SHP77 (cell line): Measurements from ENCODE around the gene JADE2.
"Not testable (repeated sequence)": the region's sequence is repeated elsewhere in the genome, so short reads cannot be mapped to it uniquely, and the experiment has no call there.

ENCODE experiments used
- DNase-seq, 2 experiments: peaks; one replicate each; lab custom pipeline; 2025; lab: John Stamatoyannopoulos, UW

JADE2 gene

GRCh38 chr5:134552301-134552700 lies 26.8 kb downstream of the JADE2 start:
- no peak for DNase-seq

- not testable (repeated sequence) for DNase-seq
Observed at GRCh38 chr5:134552716-134553115, 27.2 kb downstream of the JADE2 start.

DNA sequence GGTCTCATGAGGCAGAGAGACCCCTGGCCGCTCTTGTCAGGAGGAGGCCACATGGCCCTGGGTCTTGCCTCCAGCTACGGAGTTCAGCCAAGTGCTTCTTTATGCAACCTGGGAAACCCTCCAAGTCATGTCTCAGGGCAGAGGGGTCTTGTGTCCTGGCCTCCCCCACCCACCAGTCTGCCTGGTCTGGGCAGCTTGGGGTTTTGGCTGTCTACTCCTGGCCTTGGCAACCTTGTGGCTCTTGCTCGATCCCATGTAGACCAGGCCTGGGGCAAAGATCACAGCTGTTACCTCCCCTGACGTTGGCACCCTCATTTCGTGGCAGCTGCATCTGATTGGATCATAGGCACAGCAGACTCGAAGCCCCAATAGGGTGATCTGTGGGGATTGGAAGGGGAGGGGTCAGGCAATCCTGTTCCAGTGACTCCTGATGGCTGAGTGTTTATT lies 28.4 kb downstream of the JADE2 start:
- DNase-seq, result no peak

- peak in 1 of 2 experiments; percentile 44 for DNase-seq
Observed at GRCh38 chr5:134554319-134555222, 29.1 kb downstream of the JADE2 start.

- DNase-seq, result no peak
Observed at GRCh38 chr5:134555223-134555889, 29.9 kb downstream of the JADE2 start.

DNA sequence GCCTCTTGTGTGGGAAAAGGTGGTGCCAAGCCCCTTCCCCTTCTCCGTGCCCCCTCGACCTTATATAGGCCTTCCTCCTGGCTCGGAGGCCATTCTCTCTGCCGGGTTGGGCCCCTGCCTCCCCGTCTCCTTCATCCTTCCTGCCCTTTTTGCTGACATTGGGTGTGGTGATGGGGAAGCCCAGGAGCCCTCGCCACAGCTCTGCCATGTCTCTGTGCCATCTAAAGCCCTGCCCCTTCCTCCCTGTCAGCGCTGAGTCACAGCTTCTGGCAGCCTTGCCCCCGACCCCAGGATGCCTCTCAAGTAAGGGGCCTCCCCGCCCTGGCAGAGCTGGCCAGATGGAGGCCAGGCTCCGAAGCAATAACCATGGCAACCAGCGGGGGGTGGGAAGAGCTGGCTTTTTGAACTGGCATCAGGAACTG lies 30.4 kb downstream of the JADE2 start:
- peak in 1 of 2 experiments; percentile 36 for DNase-seq

DNA sequence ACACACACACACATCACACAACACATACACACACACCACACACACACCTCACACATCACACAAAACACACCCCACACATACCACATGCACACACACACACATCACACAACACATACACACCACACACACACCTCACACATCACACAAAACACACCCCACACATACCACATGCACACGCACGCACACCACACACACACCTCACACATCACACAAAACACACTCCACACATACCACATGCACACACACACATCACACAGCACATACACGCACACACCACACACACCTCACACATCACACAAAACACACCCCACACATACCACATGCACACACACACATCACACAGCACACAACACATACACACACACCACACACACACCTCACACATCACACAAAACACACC lies 31.1 kb downstream of the JADE2 start:
- not testable (repeated sequence) for DNase-seq

- no peak for DNase-seq
Observed at GRCh38 chr5:134556994-134557393, 31.5 kb downstream of the JADE2 start.

DNA sequence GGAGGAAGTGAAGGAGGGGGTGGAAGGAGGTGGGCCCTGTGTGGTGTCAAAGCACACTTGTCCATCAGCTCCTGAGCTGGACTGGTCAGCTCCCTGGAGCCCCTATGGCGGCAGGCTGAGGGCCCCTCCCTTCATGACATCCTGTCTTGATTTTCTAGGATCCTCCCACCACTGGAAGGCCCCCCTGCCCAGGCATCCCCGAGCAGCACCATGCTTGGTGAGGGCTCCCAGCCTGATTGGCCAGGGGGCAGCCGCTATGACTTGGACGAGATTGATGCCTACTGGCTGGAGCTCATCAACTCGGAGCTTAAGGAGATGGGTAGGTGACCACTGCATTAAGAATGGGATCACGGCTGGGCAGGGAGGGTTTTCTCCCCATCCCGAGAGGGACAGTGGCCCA lies 34.2 kb downstream of the JADE2 start:
- DNase-seq, result no peak

DNA sequence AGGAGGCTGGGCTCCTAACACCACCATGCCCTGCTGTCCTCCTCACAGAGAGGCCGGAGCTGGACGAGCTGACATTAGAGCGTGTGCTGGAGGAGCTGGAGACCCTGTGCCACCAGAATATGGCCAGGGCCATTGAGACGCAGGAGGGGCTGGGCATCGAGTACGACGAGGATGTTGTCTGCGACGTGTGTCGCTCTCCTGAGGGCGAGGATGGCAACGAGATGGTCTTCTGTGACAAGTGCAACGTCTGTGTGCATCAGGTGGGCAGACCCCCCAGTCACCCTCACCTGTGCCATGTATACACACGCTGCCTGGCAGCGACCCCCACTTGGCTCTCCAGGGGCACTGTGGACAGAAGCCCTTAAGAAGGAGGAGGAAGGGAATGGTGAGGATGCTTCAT lies 35.2 kb downstream of the JADE2 start:
- no peak for DNase-seq

DNA sequence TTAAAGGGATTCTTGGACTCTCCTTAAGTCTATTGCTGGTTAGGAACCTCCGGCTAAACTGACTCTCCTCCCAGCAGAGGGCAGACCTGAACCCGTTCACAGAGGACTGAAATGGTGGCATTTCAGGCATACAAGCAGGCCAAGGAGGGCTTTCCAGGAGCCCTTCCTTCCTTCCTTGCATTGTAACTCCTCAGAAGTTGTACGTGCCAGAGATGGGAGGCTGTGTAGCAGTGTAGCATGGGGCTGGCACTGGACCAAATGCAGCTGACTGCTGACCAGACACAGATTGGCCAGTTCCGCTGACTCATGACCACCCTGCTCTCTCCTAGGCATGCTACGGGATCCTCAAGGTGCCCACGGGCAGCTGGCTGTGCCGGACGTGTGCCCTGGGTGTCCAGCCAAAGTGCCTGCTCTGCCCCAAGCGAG lies 36.4 kb downstream of the JADE2 start:
- peak in 1 of 2 experiments; percentile 28 for DNase-seq

GRCh38 chr5:134563221-134563620 lies 37.8 kb downstream of the JADE2 start:
- DNase-seq, result no peak

GRCh38 chr5:134563962-134564361 lies 38.5 kb downstream of the JADE2 start:
- DNase-seq, result no peak

DNA sequence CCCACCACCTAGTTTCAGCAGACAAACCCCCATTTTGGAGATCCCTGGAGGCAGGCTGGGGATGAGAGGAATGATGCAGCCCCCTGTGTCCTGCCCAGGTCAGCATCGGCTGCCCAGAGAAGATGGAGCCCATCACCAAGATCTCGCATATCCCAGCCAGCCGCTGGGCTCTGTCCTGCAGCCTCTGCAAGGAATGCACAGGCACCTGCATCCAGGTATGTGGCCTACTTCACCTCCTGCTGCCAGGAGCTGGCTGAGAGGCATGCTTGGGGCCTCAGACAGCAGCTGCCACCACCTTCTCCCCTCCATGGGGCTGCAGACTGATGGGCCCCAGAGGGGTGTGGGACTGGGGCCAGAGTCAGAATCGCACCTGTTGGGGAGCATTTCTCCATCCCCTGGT lies 38.9 kb downstream of the JADE2 start:
- no peak for DNase-seq

DNA sequence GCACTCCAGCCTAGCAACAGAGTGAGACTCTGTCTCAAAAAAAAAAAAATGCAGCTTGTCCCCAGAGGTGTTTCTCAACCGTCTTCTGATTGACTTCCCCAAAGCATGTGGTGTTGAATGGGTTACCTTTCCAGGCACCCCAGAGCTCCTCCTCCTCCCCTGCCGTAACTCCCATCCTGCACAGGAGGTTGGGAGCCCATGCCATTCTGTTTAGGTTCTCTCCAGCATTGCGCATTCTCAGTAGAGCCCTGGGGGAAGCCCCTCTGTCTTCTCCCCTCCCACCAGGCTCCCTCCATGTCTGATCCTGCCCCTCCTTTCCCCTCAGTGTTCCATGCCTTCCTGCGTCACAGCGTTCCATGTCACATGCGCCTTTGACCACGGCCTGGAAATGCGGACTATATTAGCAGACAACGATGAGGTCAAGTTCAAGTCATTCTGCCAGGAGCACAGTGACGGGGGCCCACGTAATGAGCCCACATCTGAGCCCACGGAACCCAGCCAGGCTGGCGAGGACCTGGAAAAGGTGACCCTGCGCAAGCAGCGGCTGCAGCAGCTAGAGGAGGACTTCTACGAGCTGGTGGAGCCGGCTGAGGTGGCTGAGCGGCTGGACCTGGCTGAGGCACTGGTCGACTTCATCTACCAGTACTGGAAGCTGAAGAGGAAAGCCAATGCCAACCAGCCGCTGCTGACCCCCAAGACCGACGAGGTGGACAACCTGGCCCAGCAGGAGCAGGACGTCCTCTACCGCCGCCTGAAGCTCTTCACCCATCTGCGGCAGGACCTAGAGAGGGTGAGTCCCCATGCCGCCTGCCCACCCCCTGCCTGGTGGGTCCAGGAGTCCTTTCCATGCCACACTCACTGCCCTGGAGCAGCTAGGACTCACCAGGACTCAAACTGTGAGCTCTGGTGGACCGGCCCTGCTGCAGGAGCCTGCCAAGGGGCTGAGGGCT lies 40.6 kb downstream of the JADE2 start:
- DNase-seq, result no peak

DNA sequence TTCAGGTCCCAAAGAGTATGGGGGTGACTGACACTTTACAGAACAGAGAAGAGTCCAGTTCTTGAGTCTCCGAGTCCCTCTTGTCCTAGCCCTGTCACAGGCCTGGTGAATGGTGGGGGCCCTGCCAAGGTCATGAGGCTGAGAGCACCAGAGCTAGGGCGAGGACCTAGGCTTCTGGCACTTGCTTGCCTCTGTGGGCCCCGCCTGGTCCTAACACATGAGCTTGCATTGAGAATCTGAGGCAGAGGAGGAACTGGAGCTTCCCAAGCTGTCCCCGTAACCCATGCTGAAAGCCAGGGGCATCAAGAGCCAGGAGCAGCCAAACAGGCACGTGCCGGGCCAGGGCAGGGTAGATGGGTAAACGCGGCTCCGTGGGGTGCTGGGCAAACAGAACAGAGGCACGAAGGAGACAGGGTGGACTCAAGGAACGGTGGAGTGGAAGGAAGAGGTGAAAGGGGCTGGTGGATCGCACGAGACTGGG lies 41.3 kb downstream of the JADE2 start:
- no peak for DNase-seq

GRCh38 chr5:134567641-134568336 lies 42.3 kb downstream of the JADE2 start:
- no peak for DNase-seq

DNA sequence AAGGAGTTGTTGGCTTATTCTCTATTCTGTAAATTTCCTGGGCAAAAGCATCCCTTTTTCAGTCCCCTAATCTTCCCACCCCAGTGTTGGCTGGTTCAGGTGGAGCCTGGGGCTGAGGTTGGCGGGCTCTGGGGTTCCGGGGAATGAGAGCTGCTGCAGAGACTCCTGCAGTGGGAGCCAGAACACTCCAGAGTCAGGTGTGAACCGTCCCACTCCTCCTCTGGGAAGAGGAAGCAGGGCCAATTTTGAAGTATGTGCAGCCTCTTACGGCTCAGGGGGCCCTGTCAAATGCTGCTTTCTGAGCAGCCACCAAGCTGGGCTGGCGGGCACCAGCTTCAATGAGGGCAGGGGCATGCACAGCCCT lies 42.8 kb downstream of the JADE2 start:
- no peak for DNase-seq

DNA sequence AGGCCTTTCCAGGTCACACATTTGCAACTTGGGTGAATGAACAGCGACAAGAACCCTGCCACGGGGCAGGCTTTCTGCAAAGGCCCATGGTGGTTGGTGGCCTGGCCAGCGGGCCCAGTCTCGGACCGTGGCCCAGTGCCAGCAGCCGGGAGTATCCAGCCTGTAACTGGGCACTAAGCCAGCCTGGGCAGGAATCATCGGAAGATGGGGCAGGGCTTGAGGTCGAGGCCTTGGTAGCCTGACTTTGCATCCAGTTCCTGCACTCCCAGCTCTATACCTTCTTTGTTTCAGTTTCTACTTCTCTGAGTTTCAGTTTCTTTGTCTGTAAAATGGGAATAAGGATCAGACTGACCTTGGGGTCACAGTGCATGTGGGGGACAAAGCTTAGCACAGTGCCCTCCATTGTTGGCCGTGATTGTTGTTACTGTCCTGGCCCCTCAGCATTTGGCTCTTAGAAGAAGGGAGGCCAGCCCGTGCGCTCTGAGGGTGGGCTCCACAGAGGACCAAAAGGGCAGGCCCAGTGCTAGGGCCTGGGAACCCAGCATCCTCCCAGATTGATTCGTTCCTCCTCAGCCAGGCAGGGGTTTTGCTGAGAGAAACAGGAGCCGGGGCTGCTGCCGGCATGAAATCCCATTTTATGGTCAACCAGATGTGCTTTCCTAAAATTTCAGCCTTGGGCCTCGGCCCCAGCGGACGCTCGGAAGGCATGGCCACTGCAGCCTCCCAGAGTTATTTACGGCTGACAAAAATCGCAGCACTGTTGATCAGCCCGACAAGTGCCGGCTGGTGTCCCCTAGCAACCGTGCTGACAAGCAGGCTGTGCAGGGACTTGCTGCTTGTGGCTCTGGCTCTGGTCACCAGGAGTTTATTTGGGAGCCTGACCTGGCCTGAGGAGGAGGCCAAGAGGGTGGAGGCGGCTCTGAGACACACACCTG lies 43.6 kb downstream of the JADE2 start:
- DNase-seq, result peak in 1 of 2 experiments; percentile 37

DNA sequence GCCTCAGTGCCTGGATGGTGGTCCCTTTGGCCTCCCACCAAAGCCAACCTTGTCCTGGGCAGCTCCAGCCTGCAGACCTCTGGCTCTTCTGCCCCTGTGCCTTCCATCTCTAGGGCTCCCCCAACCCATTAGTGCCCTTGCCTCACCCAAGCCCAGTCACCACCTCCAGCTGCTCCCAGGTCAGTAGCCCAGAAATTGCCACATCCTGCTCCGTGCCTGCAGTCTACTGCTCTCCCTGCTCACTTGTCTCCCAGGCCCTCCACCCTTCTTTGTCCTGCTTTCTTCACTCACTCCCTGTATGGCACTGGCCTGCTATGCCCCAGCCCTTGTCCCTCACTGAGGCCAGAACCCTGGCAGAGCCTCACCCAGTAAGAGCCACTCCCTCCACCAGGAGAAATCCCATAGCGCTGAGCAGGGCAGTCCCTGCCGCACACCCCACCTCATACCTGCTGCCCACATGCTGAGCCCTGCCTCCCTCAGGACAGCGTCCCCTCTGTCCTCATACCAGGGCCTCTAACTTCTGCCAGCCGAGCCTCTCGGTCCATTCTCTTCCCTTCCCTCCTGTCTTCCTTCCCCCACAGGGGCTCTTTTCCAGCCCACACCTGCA lies 44.4 kb downstream of the JADE2 start:
- DNase-seq, result no peak
